Astrocyte (in vitro differentiated cells and primary cell): ENCODE data around the gene ARHGEF37. TPM values are rescaled to one million over a fixed set of nuclear protein-coding genes. Genes with fewer than 3 reads are reported as not detected.

ENCODE experiments used
- DNase-seq: peaks from one replicate; pipeline ENCODE4 v3.0.0-alpha.2; 2010; ENCODE audit warnings: low read depth
- FAIRE-seq: peaks from 2 replicates; lab custom pipeline; 2011; peaks lifted over from hg19 to GRCh38; lab: Jason Lieb, UNC
- H2AFZ ChIP-seq: 2 replicates; pipeline ENCODE4 v1.6.0; 2012; ENCODE audit warnings: low read depth, low read length, inconsistent platforms
- H3K27ac ChIP-seq: 2 replicates; pipeline ENCODE4 v1.5.1; 2011; ENCODE audit warnings: low read depth, low read length, inconsistent platforms
- H3K27me3 ChIP-seq: 2 replicates; pipeline ENCODE4 v1.6.0; 2011; ENCODE audit warnings: low read length, inconsistent platforms; ENCODE audit not compliant: insufficient read depth
- H3K36me3 ChIP-seq: 2 replicates; pipeline ENCODE4 v1.5.1; 2011; ENCODE audit warnings: low read length, inconsistent platforms; ENCODE audit not compliant: insufficient read depth
- H3K4me1 ChIP-seq: 2 replicates; pipeline ENCODE4 v1.5.1; 2011; ENCODE audit warnings: low read length, inconsistent platforms; ENCODE audit not compliant: insufficient read depth
- H3K4me2 ChIP-seq: 2 replicates; pipeline ENCODE4 v1.6.0; 2012; ENCODE audit warnings: low read length, inconsistent platforms
- H3K4me3 ChIP-seq: 2 replicates; pipeline ENCODE4 v1.5.1; 2011; ENCODE audit warnings: low read depth, mild to moderate bottlenecking, low read length, inconsistent platforms; ENCODE audit not compliant: insufficient read depth
- H3K79me2 ChIP-seq: 2 replicates; pipeline ENCODE4 v1.6.0; 2012; ENCODE audit warnings: mild to moderate bottlenecking, low read length, inconsistent platforms; ENCODE audit not compliant: insufficient read depth
- H3K9ac ChIP-seq: 2 replicates; pipeline ENCODE4 v1.6.0; 2012; ENCODE audit warnings: mild to moderate bottlenecking, low read length, inconsistent platforms
- H3K9me3 ChIP-seq: 2 replicates; pipeline ENCODE4 v1.5.1; 2012; ENCODE audit warnings: low read depth, mild to moderate bottlenecking, low read length, inconsistent platforms; ENCODE audit not compliant: insufficient read depth
- H4K20me1 ChIP-seq: 2 replicates; pipeline ENCODE4 v1.6.0; 2012; ENCODE audit warnings: low read length, inconsistent platforms; ENCODE audit not compliant: insufficient read depth
- H3K27ac Mint-ChIP-seq: one replicate; pipeline ENCODE4 v1.8.0; 2021; ENCODE audit warnings: mild to moderate bottlenecking, mixed read lengths; ENCODE audit not compliant: unreplicated experiment
- H3K27me3 Mint-ChIP-seq: one replicate; pipeline ENCODE4 v1.8.0; 2021; ENCODE audit warnings: low read depth, mixed read lengths; ENCODE audit not compliant: unreplicated experiment
- H3K36me3 Mint-ChIP-seq: one replicate; pipeline ENCODE4 v1.8.0; 2021; ENCODE audit warnings: low read depth, mixed read lengths; ENCODE audit not compliant: unreplicated experiment
- H3K4me1 Mint-ChIP-seq: one replicate; pipeline ENCODE4 v1.8.0; 2021; ENCODE audit warnings: low read depth, mixed read lengths; ENCODE audit not compliant: unreplicated experiment
- H3K4me3 Mint-ChIP-seq: one replicate; pipeline ENCODE4 v1.8.0; 2021; ENCODE audit warnings: mild to moderate bottlenecking, moderate library complexity, mixed read lengths; ENCODE audit not compliant: unreplicated experiment
- H3K9me3 Mint-ChIP-seq: one replicate; pipeline ENCODE4 v1.8.0; 2021; ENCODE audit warnings: mild to moderate bottlenecking, mixed read lengths; ENCODE audit not compliant: unreplicated experiment
- CTCF ChIP-seq: IDR thresholded peaks from 2 replicates; pipeline ENCODE4 v1.5.1; 2011; ENCODE audit warnings: low read depth, mild to moderate bottlenecking, inconsistent platforms, low read length, moderate library complexity; ENCODE audit not compliant: insufficient read depth
- EZH2 ChIP-seq: IDR thresholded peaks from 2 replicates; pipeline ENCODE4 v1.6.1; 2012; ENCODE audit warnings: mild to moderate bottlenecking, low read length, inconsistent platforms; ENCODE audit not compliant: insufficient read depth
- total RNA-seq: library from RNA; stranded (reverse); gene quantifications from 2 replicates; pipeline ENCODE4 v1.2.1, GENCODE V29; 2021

Gene ARHGEF37
- total RNA-seq, 1 donor from 2014 or later = 2.3 TPM

- Mint-ChIP-seq H3K27me3 (peaks cover 37% of the 10 kb centered on the region), H3K4me1 (no peaks in the 10 kb centered on the region), H3K36me3 (no peaks in the 10 kb centered on the region), H3K4me3 (no peak overlapping the region), H3K9me3 (peaks cover 10% of the 10 kb centered on the region), H3K27ac (no peak overlapping the region)
- no peak overlapping the region for H2AFZ ChIP-seq
- no peak overlapping the region for H3K4me3 ChIP-seq
- H3K79me2 ChIP-seq = no peaks in the 10 kb centered on the region
- H3K4me2 ChIP-seq = no peak overlapping the region
- FAIRE-seq (no peak), DNase-seq (no peak)
- no peaks in the 10 kb centered on the region for H3K36me3 ChIP-seq
- no peaks in the 10 kb centered on the region for H3K4me1 ChIP-seq
- H3K9ac ChIP-seq = no peak overlapping the region
- TF ChIP-seq CTCF (no peak), EZH2 (no peak)
- no peak overlapping the region for H3K27ac ChIP-seq
- H3K27me3 ChIP-seq = peaks cover 53% of the 10 kb centered on the region
- no peaks in the 10 kb centered on the region for H3K9me3 ChIP-seq
- no peaks in the 10 kb centered on the region for H4K20me1 ChIP-seq
Measured at GRCh38 chr5:149683964-149684363, 102.7 kb downstream of the ARHGEF37 start.

GRCh38 chr5:149684371-149684770, 103.1 kb downstream of the ARHGEF37 start:
- no peak overlapping the region for H3K27ac ChIP-seq
- no peaks in the 10 kb centered on the region for H4K20me1 ChIP-seq
- no peak overlapping the region for H3K27ac Mint-ChIP-seq
- H3K4me2 ChIP-seq = no peak overlapping the region
- H3K36me3 Mint-ChIP-seq = no peaks in the 10 kb centered on the region
- DNase-seq (no peak), FAIRE-seq (no peak)
- H3K36me3 ChIP-seq = no peaks in the 10 kb centered on the region
- peaks cover 40% of the 10 kb centered on the region for H3K27me3 Mint-ChIP-seq
- no peak overlapping the region for H3K4me3 ChIP-seq
- no peak overlapping the region for H2AFZ ChIP-seq
- no peaks in the 10 kb centered on the region for H3K4me1 Mint-ChIP-seq
- no peak overlapping the region for H3K9ac ChIP-seq
- peaks cover 55% of the 10 kb centered on the region for H3K27me3 ChIP-seq
- no peaks in the 10 kb centered on the region for H3K79me2 ChIP-seq
- no peak overlapping the region for H3K4me3 Mint-ChIP-seq
- TF ChIP-seq CTCF (no peak), EZH2 (no peak)
- no peaks in the 10 kb centered on the region for H3K9me3 ChIP-seq
- no peaks in the 10 kb centered on the region for H3K4me1 ChIP-seq
- peaks cover 10% of the 10 kb centered on the region for H3K9me3 Mint-ChIP-seq

Other genes starting within 250 kb of the ARHGEF37 start
- 26.0 and 30.0 TPM in 2 replicates for gene GRPEL2, start 236.0 kb upstream of the ARHGEF37 start, total RNA-seq
- 16.6 and 21.8 TPM in 2 replicates for gene PCYOX1L, start 223.5 kb upstream of the ARHGEF37 start, total RNA-seq
- 0.54 and 0.60 TPM in 2 replicates for gene IL17B, start 202.2 kb upstream of the ARHGEF37 start, total RNA-seq
- 384 and 392 TPM in 2 replicates for gene CSNK1A1, start 30.1 kb upstream of the ARHGEF37 start, total RNA-seq
- gene PPARGC1B, start 148.8 kb downstream of the ARHGEF37 start, total RNA-seq = 3.8 and 4.2 TPM in 2 replicates